CD14-positive monocyte (primary cell): Measurements from ENCODE around the gene CDH12. TPM values are rescaled to one million over a fixed set of nuclear protein-coding genes. Genes with fewer than 3 reads are reported as not detected.

ENCODE experiments used
- DNase-seq, 3 donors: peaks; one replicate each; pipeline ENCODE4 v3.0.0-alpha.2; 2011 to 2022
- H2AFZ ChIP-seq: 2 replicates; pipeline ENCODE4 v1.6.0; 2012; ENCODE audit warnings: mild to moderate bottlenecking, low read depth, low read length, inconsistent platforms; ENCODE audit not compliant: insufficient read depth, poor library complexity, severe bottlenecking
- H3K27ac ChIP-seq, 2 donors: 1 replicate in 1 of 2; 2 replicates in 1 of 2; pipeline ENCODE4 v1.5.1; 2012 to 2013; ENCODE audit warnings: low read length in 2 of 2, control low read depth in 1 of 2, inconsistent platforms in 1 of 2, low read depth in 1 of 2, mild to moderate bottlenecking in 1 of 2
- H3K27me3 ChIP-seq, 2 donors: one replicate each; pipeline versions ENCODE4 v1.6.0 to v1.6.1; 2011 to 2013; ENCODE audit warnings: low read length in 2 of 2; ENCODE audit not compliant: control insufficient read depth in 2 of 2, insufficient read depth in 2 of 2
- H3K36me3 ChIP-seq, 2 donors: replicated peaks in 1 of 2; 1 replicate in 1 of 2; 2 replicates in 1 of 2; pipeline versions ENCODE4 v1.5.1 to v1.6.1; 2012 to 2013; ENCODE audit warnings: low read length in 2 of 2, control low read depth in 1 of 2, inconsistent platforms in 1 of 2, mild to moderate bottlenecking in 1 of 2; ENCODE audit not compliant: insufficient read depth in 2 of 2, control insufficient read depth in 1 of 2
- H3K4me1 ChIP-seq, 2 donors: 1 replicate in 1 of 2; 2 replicates in 1 of 2; pipeline versions ENCODE4 v1.5.1 to v1.6.1; 2012 to 2013; ENCODE audit warnings: low read length in 2 of 2, control low read depth in 1 of 2, inconsistent platforms in 1 of 2, mild to moderate bottlenecking in 1 of 2, moderate library complexity in 1 of 2; ENCODE audit not compliant: insufficient read depth in 2 of 2, control insufficient read depth in 1 of 2
- H3K4me2 ChIP-seq: replicated peaks from 2 replicates; pipeline ENCODE3; 2012; ENCODE audit warnings: low read length, moderate library complexity, mild to moderate bottlenecking; ENCODE audit not compliant: poor library complexity, severe bottlenecking; ENCODE audit errors: extremely low read depth
- H3K4me3 ChIP-seq, 3 experiments: fragments of 200-600 bp in 1 of 3; sonication (generic) in 1 of 3; replicated peaks in 1 of 3; 1 replicate in 2 of 3; 2 replicates in 1 of 3; pipeline ENCODE4 v1.5.1; 2011 to 2013; ENCODE audit warnings: low read length in 3 of 3, mild to moderate bottlenecking in 3 of 3, control low read depth in 2 of 3, low read depth in 2 of 3, inconsistent platforms in 1 of 3, moderate library complexity in 1 of 3
- H3K79me2 ChIP-seq: 2 replicates; pipeline ENCODE4 v1.6.0; 2012; ENCODE audit warnings: mild to moderate bottlenecking, control low read depth, inconsistent platforms, low read length, moderate library complexity; ENCODE audit not compliant: insufficient read depth
- H3K9ac ChIP-seq: 2 replicates; pipeline ENCODE4 v1.6.0; 2017; ENCODE audit warnings: low read length, mild to moderate bottlenecking; ENCODE audit not compliant: insufficient read depth, poor library complexity, severe bottlenecking
- H3K9me3 ChIP-seq, 2 donors: replicated peaks in 1 of 2; 1 replicate in 1 of 2; 2 replicates in 1 of 2; pipeline versions ENCODE4 v1.5.1 to v1.6.1; 2012 to 2013; ENCODE audit warnings: low read length in 2 of 2, control low read depth in 1 of 2; ENCODE audit not compliant: control insufficient read depth in 1 of 2, insufficient read depth in 1 of 2
- H4K20me1 ChIP-seq: 2 replicates; pipeline ENCODE4 v1.6.0; 2012; ENCODE audit warnings: mild to moderate bottlenecking, low read length, control low read depth, moderate library complexity; ENCODE audit not compliant: insufficient read depth
- H3K27ac Mint-ChIP-seq, 7 donors: one replicate each; pipeline ENCODE4 v1.8.0; 2020; ENCODE audit warnings: mild to moderate bottlenecking in 7 of 7, mixed read lengths in 7 of 7, moderate library complexity in 6 of 7, inconsistent platforms in 2 of 7
- H3K27me3 Mint-ChIP-seq, 3 donors: one replicate each; pipeline ENCODE4 v1.8.0; 2021 to 2022; ENCODE audit warnings: low read depth in 3 of 3, mild to moderate bottlenecking in 3 of 3, mixed read lengths in 3 of 3, moderate library complexity in 3 of 3, inconsistent platforms in 1 of 3
- H3K36me3 Mint-ChIP-seq, 2 donors: one replicate each; pipeline ENCODE4 v1.8.0; 2020; ENCODE audit warnings: mixed read lengths in 2 of 2, inconsistent platforms in 1 of 2, mild to moderate bottlenecking in 1 of 2
- H3K4me1 Mint-ChIP-seq: one replicate; pipeline ENCODE4 v1.8.0; 2020; ENCODE audit warnings: mild to moderate bottlenecking, mixed read lengths
- H3K4me3 Mint-ChIP-seq, 2 donors: one replicate each; pipeline ENCODE4 v1.8.0; 2020; ENCODE audit warnings: mild to moderate bottlenecking in 2 of 2, mixed read lengths in 2 of 2, moderate library complexity in 1 of 2
- H3K9me3 Mint-ChIP-seq, 7 donors: one replicate each; pipeline ENCODE4 v1.8.0; 2020 to 2022; ENCODE audit warnings: mixed read lengths in 7 of 7, mild to moderate bottlenecking in 6 of 7, moderate library complexity in 6 of 7, inconsistent platforms in 2 of 7
- CTCF ChIP-seq: fragments of 200-600 bp; IDR thresholded peaks from one replicate; pipeline ENCODE4 v1.8.0; 2022; ENCODE audit warnings: antibody characterized with exemption, mild to moderate bottlenecking
- WGBS: methylation state at CpG from one replicate; pipeline ENCODE4 v1.1.5; 2013; ENCODE audit warnings: missing lambda C conversion rate; ENCODE audit not compliant: insufficient coverage; 5-methylcytosine and 5-hydroxymethylcytosine counted together
- intact Hi-C, 2 donors: fragments of 100-400 bp; cut with micrococcal nuclease; formaldehyde crosslinking; loops; one replicate each; pipeline versions ENCODE4 v1.15.0 to v1.15.1; 2023
- polyA plus RNA-seq, 3 donors: library from polyadenylated mRNA; depleted of rRNA in 1 of 3; unstranded in 2 of 3; stranded (reverse) in 1 of 3; fragments of 300-500 nt in 2 of 3; fragments of >200 nt in 1 of 3; fragmentation: Illumina TruSeq in 2 of 3; gene quantifications; 1 replicate in 2 of 3; 2 replicates in 1 of 3; pipeline ENCODE4 v1.2.3, GENCODE V29; 2012 to 2021

Gene CDH12
- polyA plus RNA-seq, 3 donors: not detected

GRCh38 chr5:21792748-21793147, 1060.4 kb downstream of the CDH12 start:
- no peak overlapping the region for H3K4me3 Mint-ChIP-seq
- no peaks in the 10 kb centered on the region for H3K79me2 ChIP-seq
- H3K27ac Mint-ChIP-seq: no peak overlapping the region
- no peaks in the 10 kb centered on the region for H3K4me1 ChIP-seq
- H3K27me3 ChIP-seq: no peaks in the 10 kb centered on the region
- DNase-seq: no peak
- H3K4me1 Mint-ChIP-seq: no peaks in the 10 kb centered on the region
- intact Hi-C loops: no loop called here
- WGBS: no CpG with 5 or more reads among the region's 2 CpGs
- H3K27ac ChIP-seq: no peak overlapping the region
- no peaks in the 10 kb centered on the region for H4K20me1 ChIP-seq
- no peak overlapping the region for H3K4me3 ChIP-seq
- no peak overlapping the region for H3K9ac ChIP-seq
- no peak overlapping the region for H2AFZ ChIP-seq
- no peaks in the 10 kb centered on the region for H3K9me3 ChIP-seq
- no peak overlapping the region for H3K4me2 ChIP-seq
- no peaks in the 10 kb centered on the region for H3K36me3 Mint-ChIP-seq
- no peaks in the 10 kb centered on the region for H3K9me3 Mint-ChIP-seq
- no peaks in the 10 kb centered on the region for H3K36me3 ChIP-seq
- no peak for TF ChIP-seq CTCF
- H3K27me3 Mint-ChIP-seq: no peaks in the 10 kb centered on the region

GRCh38 chr5:21791304-21791703, 1061.8 kb downstream of the CDH12 start:
- no peaks in the 10 kb centered on the region for H4K20me1 ChIP-seq
- Mint-ChIP-seq H3K36me3 (no peaks in the 10 kb centered on the region), H3K27me3 (no peaks in the 10 kb centered on the region), H3K4me1 (no peaks in the 10 kb centered on the region), H3K9me3 (peaks cover 0 to 1% (median 0%) of the 10 kb centered on the region in 7 donors), H3K4me3 (no peak overlapping the region), H3K27ac (no peak overlapping the region)
- no peak overlapping the region for H3K4me2 ChIP-seq
- WGBS: no CpG with 5 or more reads among the region's 2 CpGs
- no peak for DNase-seq
- H2AFZ ChIP-seq: no peak overlapping the region
- H3K4me1 ChIP-seq: no peaks in the 10 kb centered on the region
- H3K27me3 ChIP-seq: no peaks in the 10 kb centered on the region
- no peaks in the 10 kb centered on the region for H3K9me3 ChIP-seq
- no peak for TF ChIP-seq CTCF
- intact Hi-C loops: no loop called here
- no peak overlapping the region for H3K4me3 ChIP-seq
- no peak overlapping the region for H3K9ac ChIP-seq
- no peaks in the 10 kb centered on the region for H3K36me3 ChIP-seq
- H3K79me2 ChIP-seq: no peaks in the 10 kb centered on the region
- H3K27ac ChIP-seq: no peak overlapping the region
